Activated B cell treated with CpG ODN at 0.5 μM for 24 hours (primary cell): ENCODE measurements around the gene ESRRA. TPM values are rescaled to one million over a fixed set of nuclear protein-coding genes. Genes with fewer than 3 reads are reported as not detected.

Experiments used
- ATAC-seq: fragments of 200-7000 bp; cut with Tn5 transposase; one replicate; pipeline ENCODE4 v1.10.0; 2021; ENCODE audit warnings: low read depth, mild to moderate bottlenecking, moderate library complexity
- CTCF ChIA-PET: fragments of 350-600 bp; sonication (Branson Sonifier 250); formaldehyde crosslinking; loops from one replicate; lab custom pipeline; 2021; ENCODE audit warnings: antibody characterized with exemption; lab: Charles Lee
- POLR2A ChIA-PET: fragments of 350-600 bp; sonication (Branson Sonifier 250); formaldehyde crosslinking; loops from one replicate; lab custom pipeline; 2021; ENCODE audit warnings: antibody characterized with exemption; lab: Charles Lee
- DNase-seq: peaks from one replicate; pipeline ENCODE4 v3.0.0; 2022
- H3K27ac Mint-ChIP-seq: one replicate; pipeline ENCODE4 v1.8.0; 2020; ENCODE audit warnings: mixed read lengths
- H3K27me3 Mint-ChIP-seq: one replicate; pipeline ENCODE4 v1.8.0; 2021; ENCODE audit warnings: mixed read lengths
- H3K36me3 Mint-ChIP-seq: one replicate; pipeline ENCODE4 v1.8.0; 2021; ENCODE audit warnings: low read depth, mixed read lengths
- H3K4me1 Mint-ChIP-seq: one replicate; pipeline ENCODE4 v1.8.0; 2021; ENCODE audit warnings: mixed read lengths
- H3K4me3 Mint-ChIP-seq: one replicate; pipeline ENCODE4 v1.8.0; 2020; ENCODE audit warnings: mild to moderate bottlenecking, mixed read lengths
- H3K9me3 Mint-ChIP-seq: one replicate; pipeline ENCODE4 v1.8.0; 2020; ENCODE audit warnings: mixed read lengths
- CTCF ChIP-seq: fragments of 200-600 bp; IDR thresholded peaks from one replicate; pipeline ENCODE4 v1.8.0; 2022; ENCODE audit warnings: antibody characterized with exemption, mild to moderate bottlenecking
- intact Hi-C: fragments of 100-400 bp; cut with micrococcal nuclease; formaldehyde crosslinking; loops from one replicate; pipeline ENCODE4 v1.15.1; 2024
- total RNA-seq: library from RNA; stranded (reverse); gene quantifications from 2 replicates; pipeline ENCODE4 v1.2.3, GENCODE V29; 2022

Gene ESRRA
- total RNA-seq, 1 donor from 2014 or later, result 48.3 TPM

DNA sequence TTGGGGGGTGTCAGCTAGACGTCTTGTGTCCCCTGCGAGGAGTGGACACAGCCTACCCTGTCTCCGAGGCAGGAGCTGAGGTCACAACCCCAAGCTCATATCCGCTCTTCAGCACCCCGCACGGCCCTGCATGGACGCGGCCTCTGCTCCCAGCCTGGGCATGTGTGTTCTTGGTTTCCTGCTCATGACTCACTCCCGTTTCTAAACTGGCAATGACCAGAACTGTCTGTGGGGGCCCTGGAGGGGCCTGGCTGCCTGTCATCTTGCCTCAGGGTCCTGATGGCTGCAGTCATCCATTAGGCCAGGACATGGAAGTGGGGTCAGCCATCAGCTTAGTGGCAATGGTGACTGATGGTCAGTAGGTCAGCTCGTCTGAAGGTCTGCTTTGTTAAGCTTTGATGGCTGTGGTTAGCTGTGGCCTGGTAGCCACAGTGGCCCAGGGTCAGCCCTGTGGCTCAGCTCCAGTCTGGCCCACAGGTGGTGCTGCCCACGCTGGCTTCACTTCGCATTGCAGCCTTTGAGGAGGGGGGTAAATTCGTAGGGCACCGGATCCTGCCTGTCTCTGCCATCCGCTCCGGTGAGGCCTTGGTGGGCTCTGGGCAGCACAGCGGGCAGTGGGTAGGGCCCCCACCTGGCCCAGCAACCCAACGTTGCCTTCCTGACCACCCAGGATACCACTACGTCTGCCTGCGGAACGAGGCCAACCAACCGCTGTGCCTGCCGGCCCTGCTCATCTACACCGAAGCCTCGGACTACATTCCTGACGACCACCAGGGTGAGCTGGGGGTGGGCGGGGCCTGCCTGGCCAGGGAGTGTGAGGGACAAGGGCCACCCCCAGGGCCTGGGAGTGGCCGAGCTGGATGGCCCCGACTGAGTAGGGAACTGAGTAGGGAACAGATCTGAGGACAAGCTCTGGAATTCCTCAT, 42.0 kb upstream of the ESRRA start:
- Mint-ChIP-seq H3K9me3 (no peaks in the 10 kb centered on the region), H3K27me3 (no peaks in the 10 kb centered on the region), H3K27ac (no peak overlapping the region), H3K4me1 (peaks cover 19% of the 10 kb centered on the region), H3K36me3 (peaks cover 8% of the 10 kb centered on the region), H3K4me3 (no peak overlapping the region)
- intact Hi-C loops, result no loop called here
- ChIA-PET POLR2A (interaction anchor here (0.5 kb wide), 1 partner anchor 83 kb away, joined by 6 read pairs; no protein-coding TSS in a partner anchor), CTCF (no interaction called here)
- ATAC-seq, result no peak
- no peak for TF ChIP-seq CTCF
- no peak for DNase-seq

GRCh38 chr11:64263947-64264317, 41.4 kb upstream of the ESRRA start:
- POLR2A ChIA-PET, result interaction anchor here (1.2 kb wide), 1 partner anchor 21 kb away, joined by 3 read pairs; the partner anchor contains the start of gene BAD
- Mint-ChIP-seq H3K4me1 (peaks cover 24% of the 10 kb centered on the region), H3K27me3 (no peaks in the 10 kb centered on the region), H3K9me3 (no peaks in the 10 kb centered on the region), H3K36me3 (peaks cover 8% of the 10 kb centered on the region), H3K4me3 (no peak overlapping the region), H3K27ac (no peak overlapping the region)
- DNase-seq, result no peak
- CTCF ChIA-PET, result no interaction called here
- ATAC-seq, result no peak
- TF ChIP-seq CTCF, result no peak
- intact Hi-C loops, result no loop called here

DNA sequence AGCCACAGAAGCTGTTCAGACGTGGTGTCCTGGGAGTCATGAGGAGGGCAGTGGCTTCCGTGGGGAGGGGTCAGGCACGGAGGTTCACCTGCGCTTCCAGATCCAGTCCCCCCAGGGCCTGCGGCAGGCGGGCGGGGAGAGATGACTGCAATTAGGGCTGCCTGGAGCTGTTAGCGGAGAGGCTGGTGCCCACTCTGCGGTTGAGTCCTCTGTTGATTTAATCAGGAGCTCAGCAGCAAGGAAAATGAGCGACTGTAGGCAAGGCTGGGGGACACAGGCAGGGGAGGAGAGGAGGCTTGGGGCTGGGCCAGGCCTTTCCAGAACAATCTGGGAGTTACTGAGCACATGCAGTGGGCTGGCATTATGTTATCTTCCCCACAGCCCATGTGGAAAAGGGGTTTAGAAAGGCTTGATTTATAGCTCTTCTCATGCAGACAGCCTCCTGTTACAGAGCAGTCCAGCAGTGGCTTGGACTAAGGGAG, 40.9 kb upstream of the ESRRA start:
- DNase-seq, result no peak
- no peaks in the 10 kb centered on the region for H3K27me3 Mint-ChIP-seq
- intact Hi-C loops, result no loop called here
- peaks cover 25% of the 10 kb centered on the region for H3K4me1 Mint-ChIP-seq
- no peak overlapping the region for H3K4me3 Mint-ChIP-seq
- TF ChIP-seq CTCF, result no peak
- POLR2A ChIA-PET, result interaction anchor here (1.2 kb wide), 1 partner anchor 20 kb away, joined by 3 read pairs; the partner anchor contains the start of gene BAD
- H3K9me3 Mint-ChIP-seq, result no peaks in the 10 kb centered on the region
- CTCF ChIA-PET, result no interaction called here
- H3K36me3 Mint-ChIP-seq, result peaks cover 6% of the 10 kb centered on the region
- no peak for ATAC-seq
- H3K27ac Mint-ChIP-seq, result no peak overlapping the region

DNA sequence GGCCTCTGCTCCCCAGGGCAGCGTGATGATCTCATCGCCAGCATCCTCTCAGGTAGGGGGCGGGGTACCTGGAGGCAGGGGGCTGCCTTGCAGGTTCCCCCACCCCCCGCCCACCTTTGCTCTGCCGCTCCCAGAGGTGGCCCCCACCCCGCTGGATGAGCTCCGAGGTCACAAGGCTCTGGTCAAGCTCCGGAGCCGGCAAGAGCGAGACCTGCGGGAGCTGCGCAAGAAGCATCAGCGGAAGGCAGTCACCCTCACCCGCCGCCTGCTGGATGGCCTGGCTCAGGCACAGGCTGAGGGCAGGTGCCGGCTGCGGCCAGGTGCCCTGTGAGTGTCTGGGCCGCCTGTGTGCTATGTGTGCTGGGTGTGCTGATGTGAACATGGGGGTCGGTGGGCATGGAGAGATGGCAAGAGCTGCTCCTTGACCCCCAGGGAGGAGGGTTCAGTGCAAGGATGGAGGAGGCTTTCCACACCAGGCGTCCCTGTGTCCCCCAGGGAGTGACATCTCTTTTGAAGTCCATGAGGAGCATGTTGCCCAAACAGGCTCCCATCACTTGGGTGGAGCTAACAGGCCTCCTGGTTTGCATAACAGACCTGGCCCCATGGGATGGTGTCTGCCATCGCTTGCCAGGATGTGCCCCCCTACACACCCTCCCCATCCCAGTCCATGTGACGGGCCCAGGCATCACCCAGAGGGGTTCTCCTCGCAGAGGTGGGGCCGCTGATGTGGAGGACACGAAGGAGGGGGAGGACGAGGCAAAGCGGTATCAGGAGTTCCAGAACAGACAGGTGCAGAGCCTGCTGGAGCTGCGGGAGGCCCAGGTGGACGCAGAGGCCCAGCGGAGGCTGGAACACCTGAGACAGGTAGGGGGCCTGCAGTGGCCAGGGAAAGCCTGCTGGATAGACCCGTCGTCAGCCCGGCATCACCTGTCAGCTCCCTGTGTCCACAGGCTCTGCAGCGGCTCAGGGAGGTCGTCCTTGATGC, 39.9 kb upstream of the ESRRA start:
- no peak overlapping the region for H3K27ac Mint-ChIP-seq
- ATAC-seq, result no peak
- no peak overlapping the region for H3K4me3 Mint-ChIP-seq
- no peaks in the 10 kb centered on the region for H3K9me3 Mint-ChIP-seq
- H3K36me3 Mint-ChIP-seq, result peaks cover 8% of the 10 kb centered on the region
- DNase-seq, result no peak
- CTCF ChIA-PET, result no interaction called here
- no peaks in the 10 kb centered on the region for H3K27me3 Mint-ChIP-seq
- POLR2A ChIA-PET, result interaction anchor here (1.0 to 1.2 kb wide), 2 partner anchors 19 to 60 kb away, joined by 3 read pairs; partner anchors contain the start of gene BAD
- TF ChIP-seq CTCF, result no peak
- intact Hi-C loops, result no loop called here
- peaks cover 19% of the 10 kb centered on the region for H3K4me1 Mint-ChIP-seq
